Measurements from ENCODE around the gene PLXNB3. TPM values are rescaled to one million over a fixed set of nuclear protein-coding genes. Genes with fewer than 3 reads are reported as not detected.

Gene PLXNB3
- total RNA-seq, 1 donor from 2014 or later = 4.3 TPM

DNA sequence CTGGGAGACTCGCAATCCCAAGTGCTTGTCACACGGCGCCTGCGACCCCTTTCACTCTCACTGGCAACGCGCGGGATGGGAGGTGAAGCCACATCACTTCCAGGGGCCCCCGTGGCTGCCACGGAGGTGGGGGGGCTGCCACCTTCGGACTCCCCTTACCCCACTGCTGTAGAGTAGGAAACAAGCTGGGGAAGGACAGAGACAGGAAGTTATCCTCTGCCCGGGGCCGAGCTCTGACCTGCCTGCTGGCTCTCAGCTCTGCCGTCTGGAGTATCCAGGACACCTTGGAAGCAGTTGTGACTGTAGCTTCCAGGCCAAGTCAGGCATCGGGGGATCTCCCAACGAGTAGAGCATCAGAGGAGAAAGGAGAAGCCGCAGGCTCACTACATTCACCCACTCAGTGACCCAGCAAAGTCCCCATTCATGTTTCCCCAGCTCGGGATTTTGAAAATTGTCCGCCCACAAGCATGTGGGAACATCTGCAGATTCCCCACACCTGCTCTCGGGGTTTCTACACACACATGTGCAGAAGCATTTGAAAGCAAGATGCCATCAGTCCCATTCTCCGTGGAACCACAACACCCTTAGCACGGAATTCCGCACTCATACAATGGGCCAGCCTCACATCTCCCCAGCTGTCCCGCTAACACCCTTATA, 55.5 kb downstream of the PLXNB3 start:
- Mint-ChIP-seq H3K4me3 (peak overlapping the region; percentile 58), H3K4me1 (peaks cover 5% of the 10 kb centered on the region), H3K36me3 (no peaks in the 10 kb centered on the region), H3K27ac (peak overlapping the region; percentile 50), H3K27me3 (ENCODE audit: low read depth) (peaks cover 5% of the 10 kb centered on the region), H3K9me3 (peaks cover 11% of the 10 kb centered on the region)
- TF ChIP-seq, protein P1, sequence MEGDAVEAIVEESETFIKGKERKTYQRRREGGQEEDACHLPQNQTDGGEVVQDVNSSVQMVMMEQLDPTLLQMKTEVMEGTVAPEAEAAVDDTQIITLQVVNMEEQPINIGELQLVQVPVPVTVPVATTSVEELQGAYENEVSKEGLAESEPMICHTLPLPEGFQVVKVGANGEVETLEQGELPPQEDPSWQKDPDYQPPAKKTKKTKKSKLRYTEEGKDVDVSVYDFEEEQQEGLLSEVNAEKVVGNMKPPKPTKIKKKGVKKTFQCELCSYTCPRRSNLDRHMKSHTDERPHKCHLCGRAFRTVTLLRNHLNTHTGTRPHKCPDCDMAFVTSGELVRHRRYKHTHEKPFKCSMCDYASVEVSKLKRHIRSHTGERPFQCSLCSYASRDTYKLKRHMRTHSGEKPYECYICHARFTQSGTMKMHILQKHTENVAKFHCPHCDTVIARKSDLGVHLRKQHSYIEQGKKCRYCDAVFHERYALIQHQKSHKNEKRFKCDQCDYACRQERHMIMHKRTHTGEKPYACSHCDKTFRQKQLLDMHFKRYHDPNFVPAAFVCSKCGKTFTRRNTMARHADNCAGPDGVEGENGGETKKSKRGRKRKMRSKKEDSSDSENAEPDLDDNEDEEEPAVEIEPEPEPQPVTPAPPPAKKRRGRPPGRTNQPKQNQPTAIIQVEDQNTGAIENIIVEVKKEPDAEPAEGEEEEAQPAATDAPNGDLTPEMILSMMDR (IDR thresholded peaks at IDR 0.05; ENCODE audit: unreplicated experiment) = no peak
- no peak for DNase-seq (ENCODE audit: low spot score in 2 of 2, unreplicated experiment in 2 of 2)

DNA sequence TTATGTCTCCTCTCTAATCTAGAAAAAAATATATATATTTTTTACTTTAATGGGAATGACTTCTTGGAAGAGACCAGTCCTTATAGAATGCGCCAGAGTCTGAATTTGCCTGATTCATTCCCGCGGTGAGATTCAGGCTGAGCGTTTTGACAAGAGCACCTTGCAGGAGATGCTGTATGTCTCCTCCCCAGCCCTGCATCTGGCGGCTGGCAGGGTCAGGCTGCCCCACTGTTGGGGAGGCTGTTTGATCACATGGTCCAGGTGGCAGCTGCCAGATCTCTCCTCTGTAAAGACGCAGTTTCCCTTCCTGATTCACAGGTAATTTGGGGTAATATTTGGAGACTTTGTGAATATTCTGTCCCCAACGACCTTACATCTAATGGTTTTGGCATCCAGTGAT, 56.6 kb downstream of the PLXNB3 start:
- Mint-ChIP-seq H3K36me3 (no peaks in the 10 kb centered on the region), H3K27me3 (ENCODE audit: low read depth) (peaks cover 16% of the 10 kb centered on the region), H3K9me3 (peaks cover 4% of the 10 kb centered on the region), H3K4me1 (peaks cover 5% of the 10 kb centered on the region), H3K4me3 (no peak overlapping the region), H3K27ac (no peak overlapping the region)
- TF ChIP-seq, protein P1 (IDR thresholded peaks at IDR 0.05; ENCODE audit: unreplicated experiment) = no peak
- DNase-seq (ENCODE audit: low spot score in 2 of 2, unreplicated experiment in 2 of 2) = no peak

DNA sequence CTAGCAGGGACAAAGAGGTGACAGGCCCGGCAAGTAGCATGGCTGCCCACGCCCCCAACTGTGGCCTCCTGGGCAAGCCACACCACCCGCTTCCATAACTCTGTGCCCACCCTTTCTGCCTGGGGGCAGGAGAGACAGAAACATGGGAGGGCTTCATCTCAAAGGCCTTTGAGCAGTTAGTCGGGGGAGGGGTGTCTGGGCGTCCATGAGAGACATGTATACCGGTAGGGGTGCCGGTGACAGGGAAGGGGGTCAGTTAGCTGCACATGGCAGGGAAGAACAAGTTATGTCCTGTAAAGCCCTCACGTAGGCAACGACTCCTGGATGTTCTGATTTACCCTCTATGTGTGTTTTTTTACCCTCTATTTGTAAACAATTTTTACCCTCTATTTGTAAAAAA, 57.0 kb downstream of the PLXNB3 start:
- peaks cover 18% of the 10 kb centered on the region for H3K27me3 Mint-ChIP-seq (ENCODE audit: low read depth)
- H3K27ac Mint-ChIP-seq = no peak overlapping the region
- peaks cover 5% of the 10 kb centered on the region for H3K4me1 Mint-ChIP-seq
- TF ChIP-seq, protein P1 (IDR thresholded peaks at IDR 0.05; ENCODE audit: unreplicated experiment) = no peak
- no peak for DNase-seq (ENCODE audit: low spot score in 2 of 2, unreplicated experiment in 2 of 2)
- H3K4me3 Mint-ChIP-seq = no peak overlapping the region
- no peaks in the 10 kb centered on the region for H3K36me3 Mint-ChIP-seq
- peaks cover 4% of the 10 kb centered on the region for H3K9me3 Mint-ChIP-seq

DNA sequence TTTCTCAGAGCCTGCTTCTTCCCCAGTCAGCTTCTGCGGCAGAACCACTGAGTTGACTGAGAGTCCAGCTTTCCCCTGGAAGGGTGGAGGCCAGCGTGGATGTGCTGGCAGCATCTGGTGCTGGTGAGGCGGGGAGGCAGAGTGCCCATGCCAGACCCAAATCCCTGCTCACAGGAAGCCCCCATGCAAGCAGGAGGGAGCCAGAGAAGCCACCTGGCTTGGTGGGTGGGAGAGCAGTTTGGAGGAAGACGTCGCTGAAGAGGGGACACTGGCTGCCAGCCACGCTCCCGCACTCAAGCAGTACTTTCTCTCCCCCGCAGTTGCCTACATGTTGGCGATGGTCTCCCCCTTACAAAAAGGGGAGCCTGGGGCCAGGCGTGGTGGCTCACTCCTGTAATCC, 60.3 kb downstream of the PLXNB3 start:
- TF ChIP-seq, protein P1 (IDR thresholded peaks at IDR 0.05; ENCODE audit: unreplicated experiment) = no peak
- Mint-ChIP-seq H3K9me3 (peaks cover 11% of the 10 kb centered on the region), H3K27me3 (ENCODE audit: low read depth) (peaks cover 46% of the 10 kb centered on the region), H3K4me3 (no peak overlapping the region), H3K36me3 (no peaks in the 10 kb centered on the region), H3K27ac (no peak overlapping the region), H3K4me1 (peaks cover 4% of the 10 kb centered on the region)
- no peak for DNase-seq (ENCODE audit: low spot score in 2 of 2, unreplicated experiment in 2 of 2)

DNA sequence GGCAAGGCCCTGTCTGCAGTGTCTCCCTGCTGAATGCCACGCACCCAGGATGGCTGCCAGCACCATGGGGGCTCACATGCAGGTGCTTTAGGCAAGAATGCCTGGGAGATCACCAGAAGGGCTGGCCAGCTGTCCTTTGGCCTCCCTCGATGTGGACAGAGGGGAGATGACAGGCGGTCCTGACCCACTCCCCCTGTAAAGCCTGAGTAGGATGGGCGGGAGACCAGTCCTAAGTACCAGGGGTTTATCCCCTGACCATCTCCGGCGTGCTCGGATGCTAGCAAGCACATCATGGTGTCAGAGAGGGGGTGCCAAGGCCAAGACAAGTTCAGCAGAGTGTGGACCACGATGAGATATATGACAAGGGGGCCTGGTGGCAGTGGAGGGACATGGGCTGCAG, 61.0 kb downstream of the PLXNB3 start:
- TF ChIP-seq, protein P1 (IDR thresholded peaks at IDR 0.05; ENCODE audit: unreplicated experiment) = no peak
- Mint-ChIP-seq H3K4me3 (no peak overlapping the region), H3K36me3 (no peaks in the 10 kb centered on the region), H3K9me3 (peaks cover 11% of the 10 kb centered on the region), H3K27me3 (ENCODE audit: low read depth) (peaks cover 47% of the 10 kb centered on the region), H3K4me1 (no peaks in the 10 kb centered on the region), H3K27ac (no peak overlapping the region)
- DNase-seq (ENCODE audit: low spot score in 2 of 2, unreplicated experiment in 2 of 2) = no peak

Other genes with a start within 250 kb of the PLXNB3 start
- 0.82 to 0.99 TPM (median 0.83 TPM) in 3 replicates for gene ATP2B3, start 246.6 kb upstream of the PLXNB3 start, total RNA-seq
- gene CCNQ, start 165.1 kb upstream of the PLXNB3 start, total RNA-seq = 17.2 to 19.1 TPM (median 17.3 TPM) in 3 replicates
- 3.5 to 4.2 TPM (median 3.7 TPM) in 3 replicates for gene DUSP9, start 117.0 kb upstream of the PLXNB3 start, total RNA-seq
- gene PNCK, start 90.4 kb upstream of the PLXNB3 start, total RNA-seq = 28.2 to 35.1 TPM (median 28.5 TPM) in 3 replicates
- 65.3 to 68.0 TPM (median 65.6 TPM) in 3 replicates for gene SLC6A8, start 76.3 kb upstream of the PLXNB3 start, total RNA-seq
- 116 to 121 TPM (median 118 TPM) in 3 replicates for gene BCAP31, start 39.9 kb upstream of the PLXNB3 start, total RNA-seq
- gene ABCD1, start 39.4 kb upstream of the PLXNB3 start, total RNA-seq = 15.4 to 18.3 TPM (median 15.4 TPM) in 3 replicates
- 0.14 to 0.16 TPM in 2 of 3 replicates, not detected in the other for gene SRPK3, start 16.8 kb downstream of the PLXNB3 start, total RNA-seq
- gene IDH3G, start 30.1 kb downstream of the PLXNB3 start, total RNA-seq = 49.6 to 55.0 TPM (median 53.5 TPM) in 3 replicates
- 213 to 228 TPM (median 214 TPM) in 3 replicates for gene SSR4, start 30.4 kb downstream of the PLXNB3 start, total RNA-seq
- gene PDZD4, start 66.3 kb downstream of the PLXNB3 start, total RNA-seq = 6.8 to 8.8 TPM (median 7.6 TPM) in 3 replicates
- 1.4 to 2.1 TPM (median 2.1 TPM) in 3 replicates for gene L1CAM, start 121.9 kb downstream of the PLXNB3 start, total RNA-seq
- gene AVPR2, start 140.4 kb downstream of the PLXNB3 start, total RNA-seq = not detected in 3 replicates
- gene ARHGAP4, start 162.0 kb downstream of the PLXNB3 start, total RNA-seq = 52.2 to 64.4 TPM (median 62.8 TPM) in 3 replicates
- gene NAA10, start 170.8 kb downstream of the PLXNB3 start, total RNA-seq = 76.8 to 82.0 TPM (median 79.3 TPM) in 3 replicates
- gene RENBP, start 180.4 kb downstream of the PLXNB3 start, total RNA-seq = 7.2 to 8.5 TPM (median 7.2 TPM) in 3 replicates
- 96.3 to 99.9 TPM (median 98.5 TPM) in 3 replicates for gene HCFC1, start 207.6 kb downstream of the PLXNB3 start, total RNA-seq
- 11.5 to 15.0 TPM (median 14.2 TPM) in 3 replicates for gene TMEM187, start 208.5 kb downstream of the PLXNB3 start, total RNA-seq